Activated T-helper 1 cell treated with anti-CD3 and anti-CD28 coated beads, Interleukin-12 subunit alpha, Interleukin-12 subunit beta, Interleukin-2, Interleukin-4 antibody, amounts not matched to agents 30 ng/mL and 10 ng/mL and 1 ng/mL, durations not matched to agents 14 hours and 24 hours and 36 hours (primary cell): ENCODE results near the gene MYF6. TPM values are rescaled to one million over a fixed set of nuclear protein-coding genes. Genes with fewer than 3 reads are reported as not detected.

Experiments
- DNase-seq: peaks from one replicate; pipeline ENCODE4 v3.0.0; 2021; ENCODE audit warnings: low spot score
- H3K27ac Mint-ChIP-seq: one replicate; pipeline ENCODE4 v1.8.0; 2021; ENCODE audit warnings: mild to moderate bottlenecking, mixed read lengths
- H3K27me3 Mint-ChIP-seq: one replicate; pipeline ENCODE4 v1.8.0; 2022; ENCODE audit warnings: mild to moderate bottlenecking, moderate library complexity, mixed read lengths; ENCODE audit not compliant: insufficient read depth
- H3K36me3 Mint-ChIP-seq: one replicate; pipeline ENCODE4 v1.8.0; 2021; ENCODE audit warnings: low read depth, mixed read lengths
- H3K4me1 Mint-ChIP-seq: one replicate; pipeline ENCODE4 v1.8.0; 2021; ENCODE audit warnings: low read depth, mixed read lengths
- H3K4me3 Mint-ChIP-seq: one replicate; pipeline ENCODE4 v1.8.0; 2021; ENCODE audit warnings: mild to moderate bottlenecking, moderate library complexity, mixed read lengths
- H3K9me3 Mint-ChIP-seq: one replicate; pipeline ENCODE4 v1.8.0; 2021; ENCODE audit warnings: mixed read lengths
- intact Hi-C: fragments of 100-400 bp; cut with micrococcal nuclease; formaldehyde crosslinking; loops from one replicate; pipeline ENCODE4 v1.15.1; 2024
- total RNA-seq: library from RNA; stranded (reverse); gene quantifications from 2 replicates; pipeline ENCODE4 v1.2.3, GENCODE V29; 2022

The MYF6 gene
- total RNA-seq, 1 donor from 2014 or later, result not detected

GRCh38 chr12:80710727-80711449 is 3.5 kb downstream of the MYF6 start:
- peaks cover 6% of the 10 kb centered on the region for H3K4me1 Mint-ChIP-seq
- no peak overlapping the region for H3K4me3 Mint-ChIP-seq
- no peak overlapping the region for H3K27ac Mint-ChIP-seq
- H3K36me3 Mint-ChIP-seq, result no peaks in the 10 kb centered on the region
- peaks cover 56% of the 10 kb centered on the region for H3K27me3 Mint-ChIP-seq
- intact Hi-C loops, result no loop called here
- no peaks in the 10 kb centered on the region for H3K9me3 Mint-ChIP-seq
- DNase-seq, result no peak

DNA sequence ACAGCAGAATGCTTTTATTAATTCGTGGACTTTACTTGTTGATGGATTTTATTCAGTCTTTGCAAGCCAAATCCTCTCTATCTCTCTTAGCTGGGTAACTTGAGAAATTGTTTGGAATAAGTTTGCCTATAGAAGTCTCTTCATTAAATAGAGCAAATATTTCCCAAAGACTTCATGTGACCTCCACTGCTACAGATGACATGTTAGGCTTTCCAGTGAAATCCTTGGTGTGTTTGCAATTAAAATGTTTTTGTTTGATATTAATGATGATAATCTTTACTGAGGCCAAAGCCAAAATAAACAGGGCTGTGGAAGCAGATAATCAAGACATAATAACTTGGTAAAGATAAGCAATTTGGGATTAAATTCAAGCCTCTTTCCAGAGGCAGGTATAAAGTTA is 4.4 kb downstream of the MYF6 start:
- no peak for DNase-seq
- H3K9me3 Mint-ChIP-seq, result no peaks in the 10 kb centered on the region
- no peaks in the 10 kb centered on the region for H3K36me3 Mint-ChIP-seq
- H3K27me3 Mint-ChIP-seq, result peaks cover 52% of the 10 kb centered on the region
- peaks cover 6% of the 10 kb centered on the region for H3K4me1 Mint-ChIP-seq
- H3K27ac Mint-ChIP-seq, result no peak overlapping the region
- intact Hi-C loops, result no loop called here
- H3K4me3 Mint-ChIP-seq, result no peak overlapping the region

- peaks cover 6% of the 10 kb centered on the region for H3K4me1 Mint-ChIP-seq
- H3K9me3 Mint-ChIP-seq, result no peaks in the 10 kb centered on the region
- no peak overlapping the region for H3K27ac Mint-ChIP-seq
- intact Hi-C loops, result no loop called here
- no peak overlapping the region for H3K4me3 Mint-ChIP-seq
- H3K36me3 Mint-ChIP-seq, result no peaks in the 10 kb centered on the region
- DNase-seq, result no peak
- H3K27me3 Mint-ChIP-seq, result peaks cover 43% of the 10 kb centered on the region
These were observed 5.4 kb downstream of the MYF6 start for GRCh38 chr12:80712866-80713265.

DNA sequence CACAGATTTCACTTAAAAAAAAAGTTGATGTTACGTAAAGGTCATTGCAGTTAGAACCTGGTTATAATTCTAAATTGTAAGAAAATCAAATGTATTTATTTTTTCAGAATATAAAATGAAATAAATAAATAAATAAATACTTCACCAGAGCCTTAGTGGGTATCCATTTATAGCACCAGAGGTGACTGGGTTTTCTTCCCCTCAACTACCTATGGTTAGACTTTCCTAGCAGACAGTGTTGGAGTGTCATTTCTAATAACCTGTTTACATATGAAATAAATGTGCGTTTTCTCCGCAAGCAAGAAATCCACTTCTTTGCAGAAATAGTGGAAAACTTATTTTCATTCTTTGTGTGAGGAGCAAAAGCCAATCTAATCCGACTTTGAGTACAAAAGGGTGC is 6.0 kb downstream of the MYF6 start:
- peaks cover 45% of the 10 kb centered on the region for H3K27me3 Mint-ChIP-seq
- H3K4me1 Mint-ChIP-seq, result peaks cover 6% of the 10 kb centered on the region
- no peaks in the 10 kb centered on the region for H3K9me3 Mint-ChIP-seq
- no peak overlapping the region for H3K4me3 Mint-ChIP-seq
- no peaks in the 10 kb centered on the region for H3K36me3 Mint-ChIP-seq
- DNase-seq, result no peak
- intact Hi-C loops, result no loop called here
- H3K27ac Mint-ChIP-seq, result no peak overlapping the region

GRCh38 chr12:80714055-80714454 is 6.6 kb downstream of the MYF6 start:
- H3K4me3 Mint-ChIP-seq, result no peak overlapping the region
- no peaks in the 10 kb centered on the region for H3K4me1 Mint-ChIP-seq
- DNase-seq, result no peak
- peaks cover 40% of the 10 kb centered on the region for H3K27me3 Mint-ChIP-seq
- no peaks in the 10 kb centered on the region for H3K36me3 Mint-ChIP-seq
- H3K9me3 Mint-ChIP-seq, result no peaks in the 10 kb centered on the region
- no peak overlapping the region for H3K27ac Mint-ChIP-seq
- intact Hi-C loops, result no loop called here

GRCh38 chr12:80714846-80715245 is 7.4 kb downstream of the MYF6 start:
- H3K27ac Mint-ChIP-seq, result no peak overlapping the region
- no peak overlapping the region for H3K4me3 Mint-ChIP-seq
- intact Hi-C loops, result no loop called here
- no peaks in the 10 kb centered on the region for H3K36me3 Mint-ChIP-seq
- H3K27me3 Mint-ChIP-seq, result peaks cover 34% of the 10 kb centered on the region
- H3K4me1 Mint-ChIP-seq, result no peaks in the 10 kb centered on the region
- DNase-seq, result no peak
- H3K9me3 Mint-ChIP-seq, result no peaks in the 10 kb centered on the region

GRCh38 chr12:80715713-80716249 is 8.3 kb downstream of the MYF6 start:
- Mint-ChIP-seq H3K27ac (no peak overlapping the region), H3K36me3 (no peaks in the 10 kb centered on the region), H3K27me3 (peaks cover 34% of the 10 kb centered on the region), H3K9me3 (no peaks in the 10 kb centered on the region), H3K4me3 (no peak overlapping the region), H3K4me1 (no peaks in the 10 kb centered on the region)
- intact Hi-C loops, result no loop called here
- DNase-seq, result no peak

DNA sequence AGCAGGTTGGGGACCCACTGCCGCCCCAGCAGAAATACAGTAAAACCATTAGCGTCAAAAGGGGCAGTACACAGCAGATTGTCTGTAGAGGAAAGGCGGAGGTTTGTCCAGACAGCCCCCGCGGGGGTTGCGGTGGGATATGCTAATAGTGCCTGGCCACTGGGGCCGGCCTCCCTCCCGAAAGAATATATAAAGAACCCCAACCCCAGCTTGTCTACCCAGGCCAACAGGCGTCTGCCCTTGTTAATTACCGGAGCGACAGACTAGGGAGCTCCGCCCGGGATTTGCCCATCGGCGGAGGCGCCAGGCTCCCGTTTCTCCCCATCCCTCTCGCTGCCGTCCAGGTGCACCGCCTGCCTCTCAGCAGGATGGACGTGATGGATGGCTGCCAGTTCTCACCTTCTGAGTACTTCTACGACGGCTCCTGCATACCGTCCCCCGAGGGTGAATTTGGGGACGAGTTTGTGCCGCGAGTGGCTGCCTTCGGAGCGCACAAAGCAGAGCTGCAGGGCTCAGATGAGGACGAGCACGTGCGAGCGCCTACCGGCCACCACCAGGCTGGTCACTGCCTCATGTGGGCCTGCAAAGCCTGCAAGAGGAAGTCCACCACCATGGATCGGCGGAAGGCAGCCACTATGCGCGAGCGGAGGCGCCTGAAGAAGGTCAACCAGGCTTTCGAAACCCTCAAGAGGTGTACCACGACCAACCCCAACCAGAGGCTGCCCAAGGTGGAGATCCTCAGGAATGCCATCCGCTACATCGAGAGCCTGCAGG is 9.4 kb downstream of the MYF6 start, which contains the start of gene MYF5:
Gene MYF5, plus strand, starts transcription at position 217 of the 774 bp plus-strand sequence. Its CDS starts 152 bp downstream, at position 369.
- DNase-seq, result no peak
- H3K27ac Mint-ChIP-seq, result no peak within 1 kb of the TSS
- no peaks in the 10 kb centered on the region for H3K36me3 Mint-ChIP-seq
- no peaks in the 10 kb centered on the region for H3K4me1 Mint-ChIP-seq
- H3K9me3 Mint-ChIP-seq, result no peaks in the 10 kb centered on the region
- intact Hi-C loops, result no loop called here
- peaks cover 34% of the 10 kb centered on the region for H3K27me3 Mint-ChIP-seq
- no peak within 1 kb of the TSS for H3K4me3 Mint-ChIP-seq

- H3K4me1 Mint-ChIP-seq, result no peaks in the 10 kb centered on the region
- intact Hi-C loops, result no loop called here
- no peak overlapping the region for H3K27ac Mint-ChIP-seq
- H3K27me3 Mint-ChIP-seq, result peaks cover 32% of the 10 kb centered on the region
- H3K9me3 Mint-ChIP-seq, result no peaks in the 10 kb centered on the region
- H3K36me3 Mint-ChIP-seq, result no peaks in the 10 kb centered on the region
- H3K4me3 Mint-ChIP-seq, result no peak overlapping the region
- DNase-seq, result no peak
These were observed 10.4 kb downstream of the MYF6 start for GRCh38 chr12:80717856-80718255.

DNA sequence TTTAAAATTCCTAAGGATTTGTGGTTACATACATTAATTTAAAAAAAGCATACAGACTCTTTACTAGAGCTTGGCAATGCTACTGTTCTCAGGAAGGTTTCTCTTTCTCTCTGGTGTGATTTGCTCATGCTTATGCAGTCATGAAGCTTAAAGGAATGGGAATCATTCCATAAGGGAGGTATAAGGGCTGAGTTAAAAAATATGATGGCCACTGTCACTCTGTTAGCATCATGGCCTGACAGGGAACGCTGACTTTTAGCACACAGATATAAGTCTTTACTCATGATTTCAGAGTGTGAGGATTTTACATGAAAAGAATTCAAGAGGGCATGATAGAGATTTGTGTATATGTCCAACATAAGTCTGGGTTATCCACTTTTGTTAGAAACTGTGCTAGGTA is 13.1 kb downstream of the MYF6 start:
- Mint-ChIP-seq H3K27ac (no peak overlapping the region), H3K27me3 (peaks cover 12% of the 10 kb centered on the region)

DNA sequence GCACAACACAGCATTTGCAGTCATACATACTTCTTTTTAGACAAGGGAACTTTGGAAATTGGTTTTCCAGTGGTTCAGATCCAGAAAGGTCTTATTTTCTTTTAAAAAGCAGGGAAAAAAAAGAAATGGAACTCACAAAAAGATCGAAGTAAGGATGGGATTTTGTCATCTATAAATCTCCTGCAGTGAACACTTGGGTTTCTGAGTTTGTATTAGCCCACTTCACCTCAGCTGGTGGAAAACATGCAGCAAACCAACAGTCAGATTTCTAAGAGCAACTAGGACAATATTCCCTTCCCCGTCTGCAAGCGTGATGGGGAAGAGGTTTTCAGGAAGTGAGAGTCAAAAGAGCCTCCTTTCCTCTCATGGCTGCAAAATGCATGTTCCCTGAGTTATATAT is 13.9 kb downstream of the MYF6 start:
- H3K9me3 Mint-ChIP-seq, result no peaks in the 10 kb centered on the region
- intact Hi-C loops, result no loop called here
- no peak overlapping the region for H3K4me3 Mint-ChIP-seq
- no peaks in the 10 kb centered on the region for H3K36me3 Mint-ChIP-seq
- no peak for DNase-seq
- H3K4me1 Mint-ChIP-seq, result no peaks in the 10 kb centered on the region
- peaks cover 5% of the 10 kb centered on the region for H3K27me3 Mint-ChIP-seq
- H3K27ac Mint-ChIP-seq, result no peak overlapping the region

More for the DNA sequence above, 13.1 kb downstream of the MYF6 start:
- Mint-ChIP-seq H3K4me3 (no peak overlapping the region), H3K9me3 (no peaks in the 10 kb centered on the region), H3K4me1 (no peaks in the 10 kb centered on the region), H3K36me3 (no peaks in the 10 kb centered on the region)
- intact Hi-C loops, result no loop called here
- DNase-seq, result no peak

GRCh38 chr12:80745851-80746505 is 38.5 kb downstream of the MYF6 start:
- no peaks in the 10 kb centered on the region for H3K27me3 Mint-ChIP-seq
- no peaks in the 10 kb centered on the region for H3K9me3 Mint-ChIP-seq
- no peak overlapping the region for H3K27ac Mint-ChIP-seq
- no peak overlapping the region for H3K4me3 Mint-ChIP-seq
- no peaks in the 10 kb centered on the region for H3K36me3 Mint-ChIP-seq
- DNase-seq, result no peak
- intact Hi-C loops, result no loop called here
- H3K4me1 Mint-ChIP-seq, result no peaks in the 10 kb centered on the region

DNA sequence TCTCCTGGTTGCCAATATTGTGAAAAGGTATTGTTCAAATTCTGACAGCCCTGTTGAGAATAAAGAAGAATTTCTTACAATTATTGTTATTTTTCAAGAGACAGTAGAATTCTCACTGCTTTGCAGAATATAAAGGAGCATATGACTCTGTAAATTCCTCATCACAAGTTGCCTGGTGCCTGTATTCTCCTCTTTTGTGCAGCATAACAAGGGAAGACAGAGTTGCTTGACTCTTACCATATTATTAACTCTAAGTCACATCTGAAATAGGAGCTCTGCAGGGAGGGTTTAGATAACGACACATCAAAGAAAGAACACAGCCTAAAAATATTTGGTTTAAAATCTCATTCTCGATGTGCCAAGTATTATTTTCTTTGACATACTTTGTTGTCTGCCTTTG is 40.4 kb downstream of the MYF6 start:
- no peaks in the 10 kb centered on the region for H3K27me3 Mint-ChIP-seq
- H3K27ac Mint-ChIP-seq, result no peak overlapping the region
- H3K9me3 Mint-ChIP-seq, result no peaks in the 10 kb centered on the region
- no peaks in the 10 kb centered on the region for H3K36me3 Mint-ChIP-seq
- intact Hi-C loops, result no loop called here
- no peak overlapping the region for H3K4me3 Mint-ChIP-seq
- no peaks in the 10 kb centered on the region for H3K4me1 Mint-ChIP-seq
- no peak for DNase-seq
